ENCODE measurements around the gene AGPS.
"Not testable (repeated sequence)": the region's sequence is repeated elsewhere in the genome, so short reads cannot be mapped to it uniquely, and the experiment has no call there.

AGPS gene

GRCh38 chr2:177392373-177393202, at the start of gene AGPS:
AGPS (plus strand) TSS chr2:177392773; CDS start chr2:177392790, 17 bp downstream.
- DNase-seq (ENCODE audit: low spot score) = peak; percentile 72

GRCh38 chr2:177343773-177344172, 48.8 kb upstream of the AGPS start:
- DNase-seq (ENCODE audit: low spot score) = no peak

DNA sequence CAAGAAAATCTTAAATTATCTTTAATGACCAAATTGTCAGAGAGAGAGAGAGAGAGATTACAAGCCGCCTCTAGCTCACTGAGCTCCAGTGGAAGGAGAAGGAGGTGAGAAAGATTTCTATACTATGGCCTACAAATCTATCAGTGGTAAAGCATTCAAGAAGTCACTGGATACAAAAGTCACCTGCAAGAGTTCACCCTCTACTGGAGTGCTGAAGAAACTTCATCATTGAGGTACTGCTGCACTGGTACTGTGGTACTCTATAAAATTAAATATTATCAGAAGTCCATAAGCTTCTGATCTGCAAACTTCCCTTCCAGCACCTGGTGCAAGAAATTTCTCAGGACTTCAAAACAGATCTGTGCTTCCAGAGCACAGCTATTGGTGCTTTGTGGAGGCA, 48.3 kb upstream of the AGPS start:
- no peak for DNase-seq (ENCODE audit: low spot score)

- no peak for DNase-seq (ENCODE audit: low spot score)
Observed at GRCh38 chr2:177346192-177346591, 46.4 kb upstream of the AGPS start.

- DNase-seq (ENCODE audit: low spot score) = no peak
Observed at GRCh38 chr2:177347570-177347969, 45.0 kb upstream of the AGPS start.

GRCh38 chr2:177348118-177348654, 44.4 kb upstream of the AGPS start:
- no peak for DNase-seq (ENCODE audit: low spot score)

DNA sequence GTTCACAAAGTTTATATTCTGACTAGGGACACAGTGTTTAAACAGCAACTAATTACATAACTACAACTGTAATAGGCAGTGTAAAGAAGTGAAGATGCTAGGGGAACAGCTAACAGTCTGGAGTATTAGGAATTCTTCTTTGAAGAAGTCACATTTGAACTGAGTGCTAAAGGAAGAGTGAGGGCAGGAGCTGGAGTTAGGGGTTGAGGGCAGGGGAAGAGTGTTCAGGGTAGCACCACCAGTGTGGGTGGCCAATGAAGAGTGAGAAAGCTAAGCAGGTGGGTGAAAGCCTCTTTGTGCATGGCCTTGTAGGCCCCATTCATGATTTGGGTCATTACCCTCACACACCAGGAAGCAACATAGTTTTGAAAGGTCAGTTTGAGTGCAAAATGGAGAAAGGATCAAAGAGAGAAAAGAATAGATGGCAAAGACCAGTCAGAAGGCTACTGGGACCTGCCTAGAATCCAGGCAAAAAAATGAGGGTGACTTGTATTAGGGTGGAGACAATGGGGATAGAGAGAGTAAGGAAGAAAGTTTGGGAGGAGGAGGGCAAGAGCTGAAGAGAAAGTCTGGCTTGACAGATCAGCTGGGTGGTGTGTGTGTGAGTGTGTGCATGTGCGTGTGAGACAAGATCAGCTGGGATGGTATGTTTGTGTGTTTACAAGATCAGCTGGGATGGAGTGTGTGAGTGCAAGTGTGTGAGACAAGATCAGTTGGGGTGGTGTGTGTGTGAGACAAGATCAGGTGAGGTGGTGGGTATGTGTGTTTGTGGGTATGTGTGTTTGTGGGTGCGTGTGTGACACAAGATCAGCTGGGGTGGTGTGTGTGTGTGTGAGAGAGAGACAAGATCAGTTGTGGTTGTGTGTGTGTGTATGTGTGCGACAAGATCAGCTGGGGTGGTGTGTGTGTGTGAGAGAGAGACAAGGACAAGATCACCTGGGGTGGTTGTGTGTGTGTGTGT, 43.6 kb upstream of the AGPS start:
- no peak for DNase-seq (ENCODE audit: low spot score)

DNA sequence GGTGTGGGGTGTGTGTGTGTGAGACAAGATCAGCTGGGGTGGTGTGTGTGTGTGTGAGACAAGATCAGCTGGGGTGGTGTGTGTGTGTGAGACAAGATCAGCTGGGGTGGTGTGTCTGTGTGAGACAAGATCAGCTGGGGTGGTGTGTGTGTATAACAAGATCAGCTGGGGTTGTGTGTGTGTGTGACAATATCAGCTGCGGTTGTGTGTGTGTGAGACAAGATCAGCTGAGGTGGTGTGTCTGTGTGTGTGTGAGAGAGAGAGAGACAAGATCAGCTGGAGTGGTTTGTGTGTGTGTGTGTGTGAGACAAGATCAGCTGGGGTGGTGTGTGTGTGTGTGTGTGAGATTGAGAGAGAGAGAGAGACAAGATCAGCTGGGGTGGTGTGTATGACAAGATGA, 41.9 kb upstream of the AGPS start:
- DNase-seq (ENCODE audit: low spot score) = not testable (repeated sequence)

DNA sequence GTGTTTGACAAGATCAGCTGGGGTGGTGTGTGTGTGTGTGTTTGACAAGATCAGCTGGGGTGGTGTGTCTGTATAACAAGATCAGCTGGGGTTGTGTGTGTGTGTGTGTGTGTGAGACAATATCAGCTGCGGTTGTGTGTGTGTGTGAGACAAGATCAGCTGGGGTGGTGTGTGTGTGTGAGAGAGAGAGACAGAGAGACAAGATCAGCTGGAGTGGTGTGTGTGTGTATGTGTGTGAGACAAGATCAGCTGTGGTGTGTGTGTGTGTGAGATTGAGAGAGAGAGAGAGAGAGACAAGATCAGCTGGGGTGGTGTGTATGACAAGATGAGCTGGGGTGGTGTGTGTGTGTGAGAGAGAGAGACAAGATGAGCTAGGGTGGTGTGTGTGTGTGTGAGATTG, 41.5 kb upstream of the AGPS start:
- DNase-seq (ENCODE audit: low spot score) = not testable (repeated sequence)

GRCh38 chr2:177352441-177353186, 40.0 kb upstream of the AGPS start:
- DNase-seq (ENCODE audit: low spot score) = no peak

GRCh38 chr2:177353187-177353478, 39.4 kb upstream of the AGPS start:
- no peak for DNase-seq (ENCODE audit: low spot score)

DNA sequence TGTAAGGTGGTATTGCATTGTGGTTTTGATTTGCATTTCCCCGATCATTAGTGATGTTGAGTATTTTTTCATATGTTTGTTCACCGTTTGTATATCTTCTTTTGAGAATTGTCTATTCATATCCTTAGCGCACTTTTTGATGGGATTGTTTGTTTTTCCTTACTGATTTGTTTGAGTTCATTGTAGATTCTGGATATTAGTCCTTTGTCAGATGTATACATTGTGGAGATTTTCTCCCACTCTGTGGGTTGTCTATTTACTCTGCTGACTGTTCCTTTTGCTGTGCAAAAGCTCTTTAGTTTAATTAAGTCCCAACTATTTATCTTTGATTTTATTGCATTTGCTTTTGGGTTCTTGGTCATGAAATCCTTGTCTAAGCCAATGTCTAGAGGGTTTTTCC, 38.0 kb upstream of the AGPS start:
- not testable (repeated sequence) for DNase-seq (ENCODE audit: low spot score)

GRCh38 chr2:177355874-177356273, 36.7 kb upstream of the AGPS start:
- DNase-seq (ENCODE audit: low spot score) = no peak

DNA sequence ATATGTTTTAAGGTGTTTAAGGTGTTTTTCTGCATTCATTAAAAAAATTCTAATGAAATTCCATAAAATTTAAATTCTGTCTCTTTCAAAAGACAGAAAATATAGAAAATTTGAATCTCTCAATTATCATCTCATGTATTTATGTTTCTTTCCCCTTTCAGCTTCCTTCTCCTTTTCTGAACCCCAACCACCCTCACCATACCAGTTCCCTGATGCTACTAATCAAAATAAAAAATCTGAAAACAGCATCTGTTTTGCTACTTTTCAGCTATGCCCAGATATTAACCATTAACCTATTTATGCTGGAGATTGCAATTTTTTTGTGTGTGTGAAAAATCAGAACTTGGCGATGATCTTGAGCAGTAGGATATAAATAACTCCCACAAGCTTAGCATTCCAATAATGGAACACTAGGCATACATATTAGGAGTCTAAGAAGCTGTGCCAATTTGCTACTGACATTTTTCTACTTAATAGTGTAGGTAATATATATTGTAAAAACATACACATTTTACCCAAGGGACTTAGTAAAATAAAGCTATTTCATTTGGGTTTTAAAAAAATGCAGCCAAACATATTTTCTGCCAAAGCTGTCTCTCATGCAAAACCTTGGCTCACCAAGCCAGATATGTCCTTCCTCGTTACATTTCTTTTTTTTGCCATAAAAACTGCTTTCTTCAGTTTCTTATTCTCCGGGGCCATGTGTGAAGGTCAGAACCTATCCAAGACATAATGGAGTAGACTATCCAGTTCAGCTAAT, 32.6 kb upstream of the AGPS start:
- no peak for DNase-seq (ENCODE audit: low spot score)

GRCh38 chr2:177362499-177362898, 30.1 kb upstream of the AGPS start:
- DNase-seq (ENCODE audit: low spot score) = no peak

- DNase-seq (ENCODE audit: low spot score) = no peak
Observed at GRCh38 chr2:177363332-177363731, 29.2 kb upstream of the AGPS start.

DNA sequence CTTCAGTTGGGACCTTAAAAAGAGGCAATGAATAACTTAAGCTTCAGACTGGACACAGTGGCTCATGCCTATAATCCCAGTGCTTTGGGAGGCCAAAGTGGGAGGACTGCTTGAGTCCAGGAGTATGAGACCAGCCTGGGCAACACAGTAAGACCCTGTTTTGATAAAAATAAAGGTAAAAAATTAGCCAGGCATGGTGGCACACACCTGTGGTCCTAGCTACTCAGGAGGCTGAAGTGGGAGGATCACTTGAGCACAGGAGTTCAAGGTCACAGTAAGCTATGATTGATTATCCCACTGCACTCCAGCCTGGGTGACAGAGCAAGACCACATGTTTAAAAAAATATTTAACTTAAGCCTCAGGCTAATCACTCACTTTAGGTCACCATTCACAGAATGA, 26.8 kb upstream of the AGPS start:
- DNase-seq (ENCODE audit: low spot score) = not testable (repeated sequence)

DNA sequence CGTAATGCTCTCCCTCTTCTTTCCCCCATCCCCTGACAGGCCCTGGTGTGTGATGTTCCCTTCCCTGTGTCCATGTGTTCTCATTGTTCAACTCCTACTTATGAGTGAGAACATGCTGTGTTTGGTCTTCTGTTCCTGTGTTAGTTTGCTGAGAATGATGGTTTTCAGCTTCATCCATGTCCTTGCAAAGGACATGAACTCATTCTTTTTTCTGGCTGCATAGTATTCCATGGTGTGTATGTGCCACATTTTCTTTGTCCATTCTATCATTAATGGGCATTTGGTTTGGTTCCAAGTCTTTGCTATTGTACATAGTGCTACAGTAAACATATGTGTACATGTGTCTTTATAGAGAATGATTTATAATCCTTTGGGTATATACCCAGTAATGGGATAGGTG, 24.6 kb upstream of the AGPS start:
- DNase-seq (ENCODE audit: low spot score) = not testable (repeated sequence)

DNA sequence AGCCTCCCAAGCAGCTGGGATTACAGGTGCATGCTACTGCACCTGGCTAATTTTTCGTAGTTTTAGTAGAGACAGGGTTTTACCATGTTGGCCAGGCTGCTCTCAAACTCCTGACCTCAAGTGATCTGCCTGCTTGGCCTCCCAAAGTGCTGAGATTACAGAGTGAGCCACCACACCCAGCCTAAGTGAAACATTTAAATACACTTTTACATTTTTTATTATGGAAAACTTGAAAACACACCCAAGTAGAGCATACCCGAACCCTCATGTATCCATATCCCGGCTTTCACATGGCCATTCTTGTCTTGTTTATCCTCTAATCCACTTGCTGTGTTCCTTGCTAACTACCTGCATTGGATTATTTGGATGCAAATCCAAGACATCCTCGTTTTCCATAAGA, 13.2 kb upstream of the AGPS start:
- DNase-seq (ENCODE audit: low spot score) = no peak

DNA sequence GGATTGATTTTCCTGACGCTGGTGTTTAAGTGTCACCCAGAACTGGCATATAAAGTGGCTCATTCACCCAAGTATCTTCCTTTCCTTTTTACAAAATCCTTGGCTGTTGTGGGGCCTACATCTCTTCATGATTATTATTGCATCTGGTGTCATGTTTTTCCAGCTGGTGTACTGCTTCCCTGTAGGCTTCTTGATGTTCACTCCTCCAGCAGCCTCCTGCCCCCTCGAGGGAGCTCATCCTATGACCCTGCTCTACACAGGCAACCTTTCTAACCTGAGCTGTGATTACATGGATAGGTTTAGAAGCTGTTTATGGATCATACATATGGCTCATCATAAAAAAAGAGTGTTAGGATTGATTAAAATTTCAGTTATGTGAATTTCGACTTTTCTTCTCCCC, 12.4 kb upstream of the AGPS start:
- no peak for DNase-seq (ENCODE audit: low spot score)

DNA sequence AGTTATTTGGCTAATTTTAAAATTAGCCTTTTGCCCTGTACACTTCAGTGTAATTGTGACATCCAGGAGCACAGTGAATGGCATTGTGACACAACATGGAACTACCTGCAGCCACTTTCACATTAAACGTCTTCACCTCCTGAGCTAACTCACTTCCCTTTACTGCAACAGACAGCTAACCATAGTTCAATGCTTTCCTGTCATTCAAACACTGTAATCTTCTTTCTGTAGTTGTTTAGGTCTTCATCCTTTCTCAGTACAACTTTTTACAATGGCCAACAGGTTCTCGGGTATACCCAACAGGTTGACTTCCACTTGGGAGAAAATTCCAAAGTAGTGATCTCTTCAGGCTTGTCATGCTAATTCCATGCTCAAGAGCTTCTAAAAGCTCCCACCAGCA, 8.6 kb upstream of the AGPS start:
- DNase-seq (ENCODE audit: low spot score) = no peak

Data from putamen (tissue), 1 donor.